ENCODE data around the gene PTPA.

The PTPA gene

DNA sequence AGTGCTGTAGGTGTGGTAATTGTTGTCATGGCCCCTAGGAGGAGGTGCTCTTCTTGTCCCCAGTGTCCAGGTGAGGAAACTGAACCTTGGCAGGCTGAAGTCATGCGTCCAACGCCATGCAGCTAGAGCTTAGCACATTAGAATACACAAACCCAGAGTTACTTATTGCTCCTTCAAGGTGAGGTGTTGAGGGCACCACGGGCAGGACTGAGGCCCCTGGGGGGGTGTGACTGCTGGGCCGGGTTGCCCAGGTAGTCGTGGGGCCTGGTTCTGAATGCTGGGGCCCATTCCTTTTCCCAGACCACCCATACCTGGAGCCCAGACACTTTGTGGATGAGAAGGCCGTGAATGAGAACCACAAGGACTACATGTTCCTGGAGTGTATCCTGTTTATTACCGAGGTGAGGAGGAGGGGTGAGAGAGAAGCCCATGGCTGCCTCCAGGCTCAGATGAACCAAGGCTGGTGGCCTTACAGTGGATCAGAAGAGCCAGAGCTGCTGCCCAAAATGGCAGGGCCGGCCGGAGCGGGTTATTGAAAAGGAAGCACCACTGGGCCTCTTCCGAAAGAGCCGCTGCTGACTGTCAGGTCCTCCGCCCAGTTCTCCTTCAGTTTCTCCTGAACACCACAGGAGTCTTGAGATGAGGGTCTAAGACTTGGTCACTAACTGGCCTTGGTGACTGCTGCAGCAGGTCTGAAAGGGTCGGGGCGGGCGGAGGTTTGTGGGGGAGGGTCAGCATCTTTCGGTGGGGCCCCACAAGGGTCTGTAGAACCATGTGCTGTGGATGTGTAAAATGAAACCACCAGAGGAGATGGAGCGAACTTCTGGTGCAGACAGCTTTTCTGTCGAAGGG, 26.3 kb downstream of the PTPA start:
- Histone ChIP-seq H3K9me3 (ENCODE audit: control insufficient read depth, low read length) (no peaks in the 10 kb centered on the region), H3K9ac (ENCODE audit: low read length) (no peak overlapping the region), H3K36me3 (ENCODE audit: control insufficient read depth, insufficient read depth, low read length) (peaks cover 5% of the 10 kb centered on the region), H3K27me3 (ENCODE audit: control insufficient read depth, insufficient read depth, low read length) (no peaks in the 10 kb centered on the region), H3K4me1 (ENCODE audit: control insufficient read depth, insufficient read depth, low read length) (peaks cover 39% of the 10 kb centered on the region), H3K4me3 (ENCODE audit: low read length) (no peak overlapping the region)

DNA sequence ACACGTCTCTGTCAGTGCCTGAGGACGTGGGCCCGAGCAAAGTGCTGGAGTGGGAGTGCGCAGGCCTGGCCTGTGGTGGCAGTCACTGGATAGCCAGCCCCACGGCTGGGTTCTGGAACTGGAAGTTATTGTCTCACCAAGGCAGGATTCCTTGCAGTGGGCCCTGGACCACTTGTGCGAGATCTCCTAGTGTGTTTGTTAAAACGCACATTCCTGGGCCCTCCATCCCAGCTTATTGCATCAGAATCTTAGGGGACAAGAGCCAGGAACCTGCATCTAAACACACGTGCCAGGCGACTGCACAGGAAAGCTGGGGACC, 26.9 kb downstream of the PTPA start:
- Histone ChIP-seq H3K36me3 (ENCODE audit: control insufficient read depth, insufficient read depth, low read length) (peaks cover 9% of the 10 kb centered on the region), H3K4me1 (ENCODE audit: control insufficient read depth, insufficient read depth, low read length) (peaks cover 45% of the 10 kb centered on the region), H3K9ac (ENCODE audit: low read length) (peak overlapping the region; percentile 10), H3K27me3 (ENCODE audit: control insufficient read depth, insufficient read depth, low read length) (no peaks in the 10 kb centered on the region), H3K4me3 (ENCODE audit: low read length) (no peak overlapping the region), H3K9me3 (ENCODE audit: control insufficient read depth, low read length) (no peaks in the 10 kb centered on the region)

DNA sequence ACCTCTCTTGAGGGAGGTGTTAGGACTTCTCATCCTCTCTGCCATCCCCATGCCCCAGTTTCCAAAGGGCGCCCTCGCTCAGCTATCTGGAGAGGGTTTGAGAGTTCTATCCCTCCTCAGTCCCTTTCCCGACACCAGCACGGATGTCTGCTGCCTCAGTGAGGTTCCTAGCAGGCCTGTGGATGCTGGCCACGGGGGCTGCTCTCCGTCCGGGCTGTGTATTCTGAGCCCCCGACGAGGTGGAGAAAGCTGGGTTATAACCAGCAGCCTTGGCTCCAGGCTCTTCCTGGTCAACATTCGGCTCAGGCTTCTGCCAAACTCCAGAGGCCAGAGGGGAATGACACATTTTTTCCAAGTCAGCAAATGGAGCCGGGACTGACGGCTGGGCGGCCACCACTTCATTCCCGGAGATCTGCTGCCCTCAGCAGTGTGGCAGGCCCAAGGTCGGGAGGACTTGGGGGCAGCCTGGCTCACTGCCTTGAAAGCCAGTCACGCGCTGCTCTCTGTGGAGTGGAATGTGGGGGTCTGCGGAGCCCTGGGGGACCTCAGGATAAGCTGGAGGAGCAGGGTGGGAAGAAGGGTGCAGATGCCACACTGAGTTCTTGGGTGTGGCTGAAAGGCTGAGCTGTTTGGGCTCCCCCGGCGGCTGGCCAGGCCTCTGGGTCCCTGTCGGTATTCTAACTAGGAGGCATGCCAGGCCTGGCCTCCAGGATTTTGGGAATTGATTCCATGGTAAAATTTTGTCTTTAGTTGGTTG, 27.4 kb downstream of the PTPA start:
- Histone ChIP-seq H3K9ac (ENCODE audit: low read length) (peak overlapping the region; percentile 95), H3K4me1 (ENCODE audit: control insufficient read depth, insufficient read depth, low read length) (peaks cover 50% of the 10 kb centered on the region), H3K36me3 (ENCODE audit: control insufficient read depth, insufficient read depth, low read length) (peaks cover 15% of the 10 kb centered on the region), H3K4me3 (ENCODE audit: low read length) (no peak overlapping the region), H3K27me3 (ENCODE audit: control insufficient read depth, insufficient read depth, low read length) (no peaks in the 10 kb centered on the region), H3K9me3 (ENCODE audit: control insufficient read depth, low read length) (no peaks in the 10 kb centered on the region)

DNA sequence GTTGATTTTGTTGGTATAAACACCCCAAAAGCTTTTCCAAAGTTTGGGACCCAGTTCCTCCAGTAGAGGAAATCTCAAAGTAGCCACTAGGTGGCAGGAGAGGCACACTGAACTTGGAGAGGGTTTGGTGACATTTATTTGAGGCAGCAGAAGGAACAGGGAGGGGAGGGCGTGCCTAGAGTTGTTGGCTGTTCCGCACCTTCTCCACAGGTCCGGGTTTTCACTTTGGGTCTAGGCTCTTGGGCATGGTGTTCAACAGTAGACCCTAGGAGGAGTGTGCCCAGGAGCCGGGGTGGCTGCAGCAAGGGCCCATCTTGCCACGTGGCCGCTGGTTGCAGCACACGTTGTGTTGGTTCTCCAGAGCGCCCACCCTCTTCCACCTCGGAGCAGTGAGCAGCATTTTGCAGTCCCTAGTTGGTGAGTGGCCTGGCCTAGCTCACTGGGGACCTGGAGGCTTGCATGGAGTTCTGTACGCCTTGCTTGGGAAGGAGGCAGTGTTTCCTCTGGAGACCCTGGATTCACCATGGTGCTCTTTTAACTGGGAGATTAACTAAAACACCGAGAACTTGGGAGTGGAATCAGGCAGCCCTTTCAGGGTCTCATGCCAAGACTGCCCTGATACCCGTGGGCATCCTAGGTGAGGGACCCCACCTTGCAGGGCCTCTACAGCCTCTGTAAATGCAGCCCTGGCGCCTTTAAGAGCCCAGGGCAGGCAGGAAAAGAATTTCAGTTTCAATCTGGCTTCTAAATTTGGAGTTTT, 28.2 kb downstream of the PTPA start:
- peak overlapping the region; percentile 95 for H3K9ac ChIP-seq (ENCODE audit: low read length)
- peaks cover 56% of the 10 kb centered on the region for H3K4me1 ChIP-seq (ENCODE audit: control insufficient read depth, insufficient read depth, low read length)
- H3K4me3 ChIP-seq (ENCODE audit: low read length), result peak overlapping the region; percentile 57
- H3K36me3 ChIP-seq (ENCODE audit: control insufficient read depth, insufficient read depth, low read length), result peaks cover 18% of the 10 kb centered on the region
- no peaks in the 10 kb centered on the region for H3K9me3 ChIP-seq (ENCODE audit: control insufficient read depth, low read length)
- H3K27me3 ChIP-seq (ENCODE audit: control insufficient read depth, insufficient read depth, low read length), result no peaks in the 10 kb centered on the region

DNA sequence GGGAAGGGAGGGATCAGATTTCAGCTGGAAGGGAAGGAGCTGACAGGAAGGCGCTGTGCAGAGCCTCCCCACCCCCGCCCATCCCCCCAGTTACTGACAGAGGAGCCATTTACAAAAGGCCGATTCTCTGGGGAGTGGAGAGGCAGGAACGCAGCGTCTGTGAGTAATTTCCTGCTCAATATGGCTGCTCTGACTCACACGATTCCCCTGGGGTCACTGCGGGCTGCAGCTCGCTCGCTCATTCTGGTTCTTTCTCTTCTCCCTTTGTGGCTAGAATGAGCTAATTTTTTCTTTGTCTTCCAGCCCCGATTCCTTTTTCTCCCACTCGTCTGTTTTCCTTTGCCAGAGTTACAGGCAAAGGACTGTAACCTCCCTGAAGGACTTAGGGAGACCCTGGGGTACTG, 28.8 kb downstream of the PTPA start:
- Histone ChIP-seq H3K4me1 (ENCODE audit: control insufficient read depth, insufficient read depth, low read length) (peaks cover 56% of the 10 kb centered on the region), H3K4me3 (ENCODE audit: low read length) (peak overlapping the region; percentile 57)

DNA sequence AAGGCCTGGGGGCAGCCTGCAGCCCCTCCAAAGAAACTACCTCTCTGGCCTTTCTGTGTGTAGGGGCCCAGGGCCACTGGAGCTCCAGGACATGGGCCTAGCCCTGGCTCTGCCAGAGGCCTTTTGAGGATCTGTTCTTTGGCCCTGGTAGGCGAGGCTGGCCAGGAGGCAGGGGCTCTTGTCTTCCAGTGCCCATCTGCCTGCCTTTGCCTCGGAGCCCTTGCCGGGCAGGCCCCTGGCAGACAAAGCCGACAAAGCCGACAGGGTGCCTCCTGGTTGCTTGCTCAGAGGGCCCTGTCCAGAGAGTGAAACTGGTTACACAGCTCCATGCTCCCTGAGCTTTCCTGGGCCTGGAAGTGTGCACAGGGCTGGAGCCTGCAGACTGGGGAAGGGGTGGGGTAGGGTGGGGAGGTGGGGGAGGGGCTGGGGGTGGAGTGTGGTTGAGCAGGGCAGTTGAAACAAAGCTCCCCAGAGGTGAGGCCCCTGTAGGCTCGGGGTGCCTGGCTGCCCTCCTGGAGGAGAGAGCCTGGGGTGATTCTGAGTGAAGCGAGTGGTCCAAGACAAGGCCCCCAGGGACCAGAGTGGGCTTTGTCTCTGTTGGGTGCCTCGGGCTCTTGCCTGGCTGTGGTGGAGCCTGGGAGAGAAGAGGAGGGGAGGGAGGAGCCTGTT, 29.3 kb downstream of the PTPA start:
- H3K36me3 ChIP-seq (ENCODE audit: control insufficient read depth, insufficient read depth, low read length), result peaks cover 18% of the 10 kb centered on the region
- H3K4me1 ChIP-seq (ENCODE audit: control insufficient read depth, insufficient read depth, low read length), result peaks cover 60% of the 10 kb centered on the region
- H3K9ac ChIP-seq (ENCODE audit: low read length), result peak overlapping the region; percentile 95
- H3K9me3 ChIP-seq (ENCODE audit: control insufficient read depth, low read length), result no peaks in the 10 kb centered on the region
- peak overlapping the region; percentile 34 for H3K4me3 ChIP-seq (ENCODE audit: low read length)
- H3K27me3 ChIP-seq (ENCODE audit: control insufficient read depth, insufficient read depth, low read length), result no peaks in the 10 kb centered on the region

More for the DNA sequence above, 28.8 kb downstream of the PTPA start:
- peak overlapping the region; percentile 95 for H3K9ac ChIP-seq (ENCODE audit: low read length)
- H3K27me3 ChIP-seq (ENCODE audit: control insufficient read depth, insufficient read depth, low read length), result no peaks in the 10 kb centered on the region
- H3K9me3 ChIP-seq (ENCODE audit: control insufficient read depth, low read length), result no peaks in the 10 kb centered on the region
- H3K36me3 ChIP-seq (ENCODE audit: control insufficient read depth, insufficient read depth, low read length), result peaks cover 18% of the 10 kb centered on the region

DNA sequence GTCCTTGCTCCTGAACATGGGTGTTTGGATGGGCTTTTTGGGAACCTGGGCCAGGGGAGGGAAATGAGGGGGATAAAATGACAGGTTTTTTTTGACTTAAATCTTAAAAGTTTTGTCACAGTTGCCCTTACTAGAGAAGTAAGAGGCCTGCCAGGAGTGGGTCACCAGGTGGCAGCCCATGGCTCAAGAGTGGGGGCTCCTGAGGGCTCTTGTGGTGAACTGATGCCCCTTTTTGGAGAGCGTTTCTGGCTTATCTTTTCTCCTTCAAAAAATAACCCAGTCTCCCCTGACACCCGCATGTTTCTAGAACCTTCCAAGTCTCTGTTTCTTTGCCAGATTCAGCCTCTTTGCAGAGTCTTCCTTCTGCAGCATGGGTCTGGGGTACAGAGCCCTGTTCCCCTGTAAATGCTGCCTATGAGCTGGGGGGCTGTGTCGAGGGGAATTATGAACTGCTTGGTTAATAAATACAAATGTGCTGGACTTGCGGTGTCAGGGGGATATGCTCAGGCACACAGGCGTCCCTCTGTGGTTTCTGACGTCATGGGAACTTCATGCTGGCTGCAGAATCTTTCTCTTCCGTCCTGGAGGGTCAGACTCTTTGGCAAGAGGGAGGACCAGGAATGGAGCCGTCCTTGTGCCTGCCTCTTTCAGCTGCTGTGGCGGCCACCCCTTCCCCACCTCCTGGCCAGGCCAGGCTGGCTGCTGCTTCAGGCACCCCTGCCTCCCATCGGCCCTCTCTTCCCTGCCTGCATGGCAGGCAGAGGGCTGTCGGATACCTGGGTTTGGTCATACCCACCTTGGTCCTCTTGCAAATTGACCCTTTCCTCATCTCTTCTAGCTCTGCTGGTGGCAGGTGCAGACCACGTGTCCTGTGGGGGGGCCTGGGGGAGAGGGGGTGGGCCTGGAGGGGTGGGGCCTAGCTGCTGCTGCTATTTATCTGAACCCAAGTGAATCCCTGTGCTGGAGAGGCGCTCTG, 30.1 kb downstream of the PTPA start:
- Histone ChIP-seq H3K36me3 (ENCODE audit: control insufficient read depth, insufficient read depth, low read length) (peaks cover 18% of the 10 kb centered on the region), H3K9ac (ENCODE audit: low read length) (peak overlapping the region; percentile 72), H3K9me3 (ENCODE audit: control insufficient read depth, low read length) (no peaks in the 10 kb centered on the region), H3K4me1 (ENCODE audit: control insufficient read depth, insufficient read depth, low read length) (peaks cover 68% of the 10 kb centered on the region), H3K4me3 (ENCODE audit: low read length) (no peak overlapping the region), H3K27me3 (ENCODE audit: control insufficient read depth, insufficient read depth, low read length) (no peaks in the 10 kb centered on the region)

DNA sequence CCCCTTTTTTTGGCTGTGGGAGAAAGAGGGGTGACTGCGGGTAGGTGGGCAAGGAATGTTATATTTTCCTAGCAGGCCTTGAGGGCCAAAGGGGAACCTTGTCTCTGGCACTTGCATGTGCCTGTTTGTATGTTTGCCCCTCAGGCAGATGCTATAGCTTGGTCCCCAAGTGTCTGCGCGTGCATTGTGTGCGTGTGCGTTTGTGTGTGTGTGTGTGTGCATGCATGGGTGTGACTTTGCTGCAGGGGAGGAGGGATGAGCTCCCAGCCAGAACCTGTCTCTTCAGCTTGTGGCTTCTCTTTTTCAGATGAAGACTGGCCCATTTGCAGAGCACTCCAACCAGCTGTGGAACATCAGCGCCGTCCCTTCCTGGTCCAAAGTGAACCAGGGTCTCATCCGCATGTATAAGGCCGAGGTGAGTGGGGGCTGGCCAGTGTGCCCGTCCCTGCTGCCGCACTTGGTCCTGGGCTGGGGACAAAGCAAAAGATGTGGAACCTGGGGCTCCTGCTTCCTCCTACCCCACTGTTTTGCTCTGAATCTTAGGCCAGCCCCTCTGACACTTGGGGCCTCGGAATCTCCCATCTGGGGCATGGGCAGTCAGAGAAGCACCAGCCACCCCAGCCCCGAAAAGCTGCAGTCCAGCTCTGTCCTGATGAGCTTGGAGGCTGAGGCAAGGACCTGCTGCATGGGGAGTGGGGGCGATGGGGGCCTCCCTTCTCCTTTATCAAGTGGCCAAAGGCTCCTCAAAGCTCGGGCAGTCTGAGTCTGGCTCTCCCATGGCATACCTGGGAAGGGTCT, 31.1 kb downstream of the PTPA start:
- peaks cover 18% of the 10 kb centered on the region for H3K36me3 ChIP-seq (ENCODE audit: control insufficient read depth, insufficient read depth, low read length)
- no peaks in the 10 kb centered on the region for H3K9me3 ChIP-seq (ENCODE audit: control insufficient read depth, low read length)
- H3K9ac ChIP-seq (ENCODE audit: low read length), result peak overlapping the region; percentile 29
- H3K4me3 ChIP-seq (ENCODE audit: low read length), result no peak overlapping the region
- no peaks in the 10 kb centered on the region for H3K27me3 ChIP-seq (ENCODE audit: control insufficient read depth, insufficient read depth, low read length)
- peaks cover 77% of the 10 kb centered on the region for H3K4me1 ChIP-seq (ENCODE audit: control insufficient read depth, insufficient read depth, low read length)

DNA sequence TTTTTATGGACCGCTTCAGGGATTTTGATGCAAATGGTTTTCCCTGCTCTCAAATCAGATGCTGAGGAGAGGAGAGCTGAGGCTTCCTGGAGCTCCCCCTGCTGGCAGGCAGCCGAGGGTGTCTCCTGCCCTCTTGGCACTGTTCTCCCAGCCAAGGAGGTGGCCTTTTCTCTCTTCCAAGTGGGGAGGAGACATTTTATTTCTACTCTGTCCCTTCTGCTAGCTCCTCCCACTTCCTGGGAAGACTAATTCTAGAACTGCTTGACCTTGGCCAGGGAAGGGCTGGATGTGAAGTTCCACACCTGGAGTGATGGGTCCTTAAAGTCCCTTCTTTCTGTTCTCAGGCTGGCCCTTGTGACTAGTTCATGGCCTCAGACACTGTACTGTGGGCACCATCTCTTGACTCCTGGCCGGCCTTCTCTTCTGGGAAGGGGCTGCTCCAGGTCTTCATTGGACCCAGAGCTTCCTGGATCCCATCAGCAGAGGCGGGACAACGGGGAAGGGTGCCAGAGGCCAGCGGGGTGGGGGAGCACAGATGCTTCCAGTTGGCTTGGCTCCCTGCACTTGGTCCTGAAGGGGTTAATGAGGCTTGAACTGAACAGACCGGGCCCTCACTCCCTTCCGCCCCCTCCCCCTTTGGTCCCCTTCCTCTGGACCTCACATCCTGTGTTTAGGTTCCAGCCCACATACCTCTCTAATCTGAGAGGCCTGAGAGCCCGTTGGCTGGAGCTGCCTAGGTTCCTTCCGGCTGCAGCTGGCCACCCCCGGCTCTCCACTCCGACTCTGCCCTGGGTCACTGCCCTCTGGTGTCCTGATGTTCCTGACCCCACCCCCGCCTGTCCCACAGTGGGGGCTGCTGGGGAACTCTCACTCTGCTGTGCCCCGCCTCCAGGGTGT, 32.1 kb downstream of the PTPA start:
- no peak overlapping the region for H3K4me3 ChIP-seq (ENCODE audit: low read length)
- H3K36me3 ChIP-seq (ENCODE audit: control insufficient read depth, insufficient read depth, low read length), result peaks cover 18% of the 10 kb centered on the region
- H3K9me3 ChIP-seq (ENCODE audit: control insufficient read depth, low read length), result no peaks in the 10 kb centered on the region
- H3K27me3 ChIP-seq (ENCODE audit: control insufficient read depth, insufficient read depth, low read length), result no peaks in the 10 kb centered on the region
- H3K9ac ChIP-seq (ENCODE audit: low read length), result peak overlapping the region; percentile 29
- peaks cover 80% of the 10 kb centered on the region for H3K4me1 ChIP-seq (ENCODE audit: control insufficient read depth, insufficient read depth, low read length)

DNA sequence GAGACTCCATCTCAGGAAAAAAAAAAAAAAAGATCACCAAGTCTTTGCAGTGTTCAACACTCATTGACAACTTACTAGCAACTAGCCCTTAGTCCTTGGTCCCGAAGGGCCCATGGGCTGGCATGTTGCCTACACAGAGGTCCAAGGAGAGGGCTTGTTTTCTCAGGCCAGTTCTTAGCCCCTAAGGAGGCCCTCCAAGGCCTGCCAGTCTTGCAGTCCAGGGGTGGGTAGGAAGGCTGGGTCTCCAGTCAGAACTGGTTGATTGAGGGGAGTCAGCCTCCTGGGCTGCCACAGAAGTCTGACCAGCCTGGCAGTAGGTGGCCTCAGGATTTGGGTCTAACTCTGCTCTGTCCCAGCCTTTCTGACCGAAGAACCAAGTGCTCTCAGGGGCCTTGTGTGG, 34.1 kb downstream of the PTPA start:
- H3K4me3 ChIP-seq (ENCODE audit: low read length), result no peak overlapping the region
- H3K27me3 ChIP-seq (ENCODE audit: control insufficient read depth, insufficient read depth, low read length), result no peaks in the 10 kb centered on the region
- H3K4me1 ChIP-seq (ENCODE audit: control insufficient read depth, insufficient read depth, low read length), result peaks cover 61% of the 10 kb centered on the region
- H3K9me3 ChIP-seq (ENCODE audit: control insufficient read depth, low read length), result no peaks in the 10 kb centered on the region
- peaks cover 31% of the 10 kb centered on the region for H3K36me3 ChIP-seq (ENCODE audit: control insufficient read depth, insufficient read depth, low read length)
- H3K9ac ChIP-seq (ENCODE audit: low read length), result peak overlapping the region; percentile 39

Measured in mucosa of stomach (tissue), 1 donor.